GM19438 (cell line): ENCODE measurements around the gene GTF3C2.
A peak's percentile ranks its signal among the peaks of the same experiment; 100 is the strongest.
"Not testable (repeated sequence)": the region's sequence is repeated elsewhere in the genome, so short reads cannot be mapped to it uniquely, and the experiment has no call there.

Experiments used
- ATAC-seq: cut with Tn5 transposase; IDR thresholded peaks from one replicate; pipeline ENCODE4 v1.9.1; 2021; ENCODE audit warnings: low read depth; ENCODE audit not compliant: unreplicated experiment

The GTF3C2 gene

GRCh38 chr2:27323596-27324285 lies 32.8 kb downstream of the GTF3C2 start:
- no peak for ATAC-seq

- peak; percentile 95 for ATAC-seq
These were observed 33.6 kb downstream of the GTF3C2 start, which contains the start of gene MPV17 for GRCh38 chr2:27322766-27323595. TSS of gene MPV17 (minus strand) at chr2:27323097. CDS start at chr2:27322517, 580 bp downstream.

GRCh38 chr2:27322301-27322765 lies 34.2 kb downstream of the GTF3C2 start:
- ATAC-seq, result no peak

- ATAC-seq, result no peak
These were observed 35.5 kb downstream of the GTF3C2 start for GRCh38 chr2:27320958-27321543.

GRCh38 chr2:27319839-27320238 lies 36.7 kb downstream of the GTF3C2 start:
- not testable (repeated sequence) for ATAC-seq

GRCh38 chr2:27316655-27317412 lies 39.7 kb downstream of the GTF3C2 start:
- ATAC-seq, result no peak

GRCh38 chr2:27315122-27315521 lies 41.4 kb downstream of the GTF3C2 start:
- no peak for ATAC-seq

GRCh38 chr2:27314709-27315108 lies 41.9 kb downstream of the GTF3C2 start:
- ATAC-seq, result no peak

GRCh38 chr2:27313882-27314645 lies 42.5 kb downstream of the GTF3C2 start:
- ATAC-seq, result no peak

- ATAC-seq, result no peak
These were observed 44.4 kb downstream of the GTF3C2 start for GRCh38 chr2:27312152-27312551.

- ATAC-seq, result no peak
These were observed 46.9 kb downstream of the GTF3C2 start for GRCh38 chr2:27309651-27310050.

GRCh38 chr2:27308359-27308881 lies 48.1 kb downstream of the GTF3C2 start, which contains the start of gene UCN:
TSS of gene UCN (minus strand) at chr2:27308445. CDS start at chr2:27307895, 550 bp downstream.
- no peak for ATAC-seq

GRCh38 chr2:27307545-27308358 lies 48.8 kb downstream of the GTF3C2 start:
- ATAC-seq, result no peak

- no peak for ATAC-seq
These were observed 49.3 kb downstream of the GTF3C2 start for GRCh38 chr2:27307287-27307544.

GRCh38 chr2:27306573-27307286 lies 49.8 kb downstream of the GTF3C2 start:
- ATAC-seq, result no peak

- no peak for ATAC-seq
These were observed 50.4 kb downstream of the GTF3C2 start for GRCh38 chr2:27306136-27306535.

GRCh38 chr2:27305516-27305915 lies 51.0 kb downstream of the GTF3C2 start:
- no peak for ATAC-seq

- ATAC-seq, result no peak
These were observed 51.9 kb downstream of the GTF3C2 start for GRCh38 chr2:27304488-27305240.
